H1 (cell line): ENCODE measurements around the gene OR12D2. TPM values are rescaled to one million over a fixed set of nuclear protein-coding genes. Genes with fewer than 3 reads are reported as not detected.

ENCODE experiments used
- CHD7 ChIP-seq: fragments of 300-600 bp; sonication (generic); IDR thresholded peaks from 2 replicates; pipeline ENCODE4 v1.7.1; 2012; ENCODE audit warnings: low read length, moderate library complexity, mild to moderate bottlenecking, inconsistent platforms; ENCODE audit not compliant: insufficient replicate concordance
- KDM1A ChIP-seq: fragments of 200-600, 300-600 bp; sonication (generic); IDR thresholded peaks from 2 replicates; pipeline ENCODE4 v1.7.1; 2016; ENCODE audit warnings: mild to moderate bottlenecking, low read length, borderline replicate concordance
- RAD21 ChIP-seq, 2 experiments: IDR thresholded peaks in 1 of 2; conservative IDR thresholded peaks in 1 of 2; 2 replicates each; pipeline ENCODE4 v1.6.1; 2011; ENCODE audit warnings: low read depth in 2 of 2, low read length in 2 of 2, improper control_type of control experiment in 1 of 2, inconsistent platforms in 1 of 2, mild to moderate bottlenecking in 1 of 2, moderate library complexity in 1 of 2
- polyA plus RNA-seq, 7 experiments: library from polyadenylated mRNA; depleted of rRNA in 3 of 7; stranded (reverse) in 5 of 7; unstranded in 2 of 7; fragments of >200 nt in 5 of 7; fragments of 200-250 nt in 2 of 7; gene quantifications; 1 replicate in 5 of 7; 2 replicates in 1 of 7; 4 replicates in 1 of 7; pipeline versions ENCODE4 v1.2.1 to v1.2.3, GENCODE V29; 2011 to 2013; ENCODE audit warnings: missing spikeins in 2 of 7, mixed read lengths in 2 of 7
- total RNA-seq: library from RNA; stranded (reverse); fragmentation: NEBNext Ultra II Directional; extraction: Animal tissue kit (Norgen Biotek cat#: 25700); gene quantifications from 2 replicates; pipeline ENCODE4 v1.2.1, GENCODE V29; 2021

The OR12D2 gene
- total and polyA plus RNA-seq, 2 of the 8 experiments (the other 6 are each of a cell fraction or from before 2014, with no cell fraction given) = not detected

DNA sequence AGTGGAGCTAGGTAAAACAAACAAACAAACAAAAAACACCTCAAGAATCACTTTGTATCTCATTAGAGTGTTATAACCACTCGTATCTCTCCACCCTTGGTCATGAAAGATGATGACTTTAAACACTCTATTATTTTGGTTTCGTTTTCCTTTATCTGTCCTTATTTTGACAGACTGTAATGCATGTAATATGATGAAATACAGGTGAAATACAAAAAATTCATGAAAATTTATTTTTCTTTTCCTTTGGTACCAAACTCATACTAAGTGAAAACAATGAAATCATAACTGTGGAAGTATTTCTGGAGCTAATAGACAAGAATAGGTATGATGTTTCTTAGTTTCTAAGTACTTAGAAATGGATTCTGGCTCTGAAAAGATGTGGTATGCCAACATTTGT, 4.1 kb downstream of the OR12D2 start (continued):
- no peak for TF ChIP-seq RAD21 (IDR thresholded peaks at IDR 0.05 in 1 of 2, conservative IDR thresholded peaks at IDR 0.05 in 1 of 2; ENCODE audit: low read depth in 2 of 2, low read length in 2 of 2)
- no peak for TF ChIP-seq KDM1A
- no peak for TF ChIP-seq CHD7
